BE2C (cell line): ENCODE measurements around the gene SLC39A6.
"Not testable (repeated sequence)": the region's sequence is repeated elsewhere in the genome, so short reads cannot be mapped to it uniquely, and the experiment has no call there.

ENCODE experiments used
- DNase-seq: peaks from one replicate; pipeline ENCODE4 v3.0.0-alpha.2; 2020
- H3K27me3 ChIP-seq: fragments of 250-450 bp; sonication (Bioruptor Pico); 2 replicates; pipeline ENCODE4 v1.5.1; 2020; ENCODE audit warnings: mild to moderate bottlenecking
- H3K36me3 ChIP-seq: fragments of 250-450 bp; sonication (Bioruptor Pico); 2 replicates; pipeline ENCODE4 v1.5.1; 2020; ENCODE audit warnings: mild to moderate bottlenecking
- H3K4me1 ChIP-seq: fragments of 250-450 bp; sonication (Bioruptor Pico); 2 replicates; pipeline ENCODE4 v1.5.1; 2020
- H3K4me3 ChIP-seq: 2 replicates; pipeline ENCODE4 v1.5.1; 2011; ENCODE audit warnings: low read depth, low read length
- H3K9me3 ChIP-seq: fragments of 250-450 bp; sonication (Bioruptor Pico); 2 replicates; pipeline ENCODE4 v1.5.1; 2020
- TF ChIP-seq, protein P1 (sequence below): IDR thresholded peaks from 2 replicates; pipeline ENCODE4 v1.5.1; 2012; ENCODE audit warnings: mild to moderate bottlenecking, low read depth, low read length

The SLC39A6 gene

DNA sequence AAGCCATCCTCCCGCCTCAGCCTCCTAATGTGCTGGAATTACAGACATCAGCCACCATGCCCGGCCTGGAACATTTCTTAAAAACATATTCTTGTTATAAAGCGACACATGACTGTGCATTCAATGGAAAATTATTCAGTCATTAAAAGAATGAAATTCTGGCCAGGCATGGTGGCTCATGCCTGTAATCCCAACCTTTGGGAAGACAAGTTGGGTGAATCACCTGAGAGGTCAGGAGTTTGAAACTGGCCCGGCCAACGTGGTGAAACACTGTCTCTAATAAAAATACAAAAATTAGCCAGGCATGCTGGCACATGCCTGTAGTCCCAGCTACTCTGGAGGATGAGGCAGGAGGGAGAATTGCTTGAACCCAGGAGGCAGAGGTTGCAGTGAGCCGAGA lies 40.1 kb downstream of the SLC39A6 start:
- no peak overlapping the region for H3K4me3 ChIP-seq
- no peak for DNase-seq
- H3K4me1 ChIP-seq = no peaks in the 10 kb centered on the region
- TF ChIP-seq, protein P1, sequence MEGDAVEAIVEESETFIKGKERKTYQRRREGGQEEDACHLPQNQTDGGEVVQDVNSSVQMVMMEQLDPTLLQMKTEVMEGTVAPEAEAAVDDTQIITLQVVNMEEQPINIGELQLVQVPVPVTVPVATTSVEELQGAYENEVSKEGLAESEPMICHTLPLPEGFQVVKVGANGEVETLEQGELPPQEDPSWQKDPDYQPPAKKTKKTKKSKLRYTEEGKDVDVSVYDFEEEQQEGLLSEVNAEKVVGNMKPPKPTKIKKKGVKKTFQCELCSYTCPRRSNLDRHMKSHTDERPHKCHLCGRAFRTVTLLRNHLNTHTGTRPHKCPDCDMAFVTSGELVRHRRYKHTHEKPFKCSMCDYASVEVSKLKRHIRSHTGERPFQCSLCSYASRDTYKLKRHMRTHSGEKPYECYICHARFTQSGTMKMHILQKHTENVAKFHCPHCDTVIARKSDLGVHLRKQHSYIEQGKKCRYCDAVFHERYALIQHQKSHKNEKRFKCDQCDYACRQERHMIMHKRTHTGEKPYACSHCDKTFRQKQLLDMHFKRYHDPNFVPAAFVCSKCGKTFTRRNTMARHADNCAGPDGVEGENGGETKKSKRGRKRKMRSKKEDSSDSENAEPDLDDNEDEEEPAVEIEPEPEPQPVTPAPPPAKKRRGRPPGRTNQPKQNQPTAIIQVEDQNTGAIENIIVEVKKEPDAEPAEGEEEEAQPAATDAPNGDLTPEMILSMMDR = no peak
- H3K36me3 ChIP-seq = no peaks in the 10 kb centered on the region
- H3K9me3 ChIP-seq = no peaks in the 10 kb centered on the region
- H3K27me3 ChIP-seq = no peaks in the 10 kb centered on the region

- Histone ChIP-seq H3K36me3 (no peaks in the 10 kb centered on the region), H3K9me3 (no peaks in the 10 kb centered on the region), H3K4me3 (no peak overlapping the region), H3K27me3 (no peaks in the 10 kb centered on the region), H3K4me1 (no peaks in the 10 kb centered on the region)
- DNase-seq = no peak
- TF ChIP-seq, protein P1 = no peak
These were observed 40.9 kb downstream of the SLC39A6 start for GRCh38 chr18:36088256-36088655.

- H3K36me3 ChIP-seq = no peaks in the 10 kb centered on the region
- TF ChIP-seq, protein P1 = no peak
- H3K4me1 ChIP-seq = no peaks in the 10 kb centered on the region
- H3K9me3 ChIP-seq = no peaks in the 10 kb centered on the region
- no peaks in the 10 kb centered on the region for H3K27me3 ChIP-seq
- no peak overlapping the region for H3K4me3 ChIP-seq
- DNase-seq = no peak
These were observed 43.0 kb downstream of the SLC39A6 start for GRCh38 chr18:36086186-36086585.

DNA sequence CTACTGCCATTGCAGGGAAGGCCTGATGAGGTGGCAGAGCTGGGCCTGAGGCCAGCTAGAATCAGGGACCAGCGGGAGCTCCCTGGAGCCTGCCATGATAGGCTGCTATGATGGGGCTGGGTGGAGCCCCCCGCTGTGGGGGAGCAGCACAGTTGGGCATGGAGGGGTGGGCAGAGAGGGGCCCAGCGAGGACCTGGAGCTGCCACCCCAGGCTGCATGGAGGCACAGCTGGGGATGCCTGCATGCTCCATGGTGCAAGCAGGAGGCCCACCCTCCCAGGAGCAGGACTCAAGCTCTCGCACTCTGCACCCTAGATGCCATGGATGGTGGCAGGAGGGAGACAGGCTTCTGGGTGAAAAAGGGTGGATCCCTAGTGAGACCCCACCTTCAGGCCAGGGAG lies 43.9 kb downstream of the SLC39A6 start:
- TF ChIP-seq, protein P1 = no peak
- no peaks in the 10 kb centered on the region for H3K27me3 ChIP-seq
- H3K36me3 ChIP-seq = no peaks in the 10 kb centered on the region
- H3K4me1 ChIP-seq = no peaks in the 10 kb centered on the region
- no peak for DNase-seq
- no peaks in the 10 kb centered on the region for H3K9me3 ChIP-seq
- H3K4me3 ChIP-seq = no peak overlapping the region

DNA sequence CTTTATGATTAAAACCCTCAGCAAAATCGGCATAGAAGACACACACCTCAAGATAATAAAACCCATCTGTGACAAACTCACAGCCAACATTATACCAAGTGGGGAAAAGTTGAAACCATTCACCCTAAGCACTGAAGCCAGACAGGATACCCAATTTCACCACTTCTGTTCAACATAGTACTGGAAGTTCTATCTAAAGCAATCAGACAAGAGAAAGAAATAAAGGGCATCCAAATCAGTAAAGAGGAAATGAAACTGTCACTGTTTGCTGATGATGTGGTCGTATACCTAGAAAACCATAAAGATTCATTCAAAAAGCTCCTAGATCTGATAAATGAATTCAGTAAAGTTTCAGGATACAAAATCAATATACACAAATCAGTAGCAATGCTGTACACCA lies 45.4 kb downstream of the SLC39A6 start:
- no peaks in the 10 kb centered on the region for H3K36me3 ChIP-seq
- no peak for DNase-seq
- TF ChIP-seq, protein P1 = no peak
- no peak overlapping the region for H3K4me3 ChIP-seq
- H3K4me1 ChIP-seq = no peaks in the 10 kb centered on the region
- no peaks in the 10 kb centered on the region for H3K9me3 ChIP-seq
- H3K27me3 ChIP-seq = no peaks in the 10 kb centered on the region

DNA sequence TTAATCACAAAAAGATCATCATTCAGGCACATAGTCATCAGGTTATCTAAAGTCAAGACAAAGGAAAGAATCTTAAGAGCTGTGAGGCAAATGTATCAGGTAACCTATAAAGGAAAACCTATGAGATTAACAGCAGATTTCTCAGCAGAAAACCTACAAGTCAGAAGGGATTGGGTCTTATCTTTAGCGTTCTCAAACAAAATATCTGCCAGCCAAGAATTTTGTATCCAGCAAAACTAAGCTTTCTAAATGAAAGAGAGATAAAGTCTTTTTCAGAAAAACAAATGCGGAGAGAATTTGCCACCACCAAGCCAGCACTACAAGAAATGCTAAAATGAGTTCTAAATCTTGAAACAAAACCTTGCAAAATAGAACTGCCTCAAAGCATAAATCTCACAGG lies 48.0 kb downstream of the SLC39A6 start:
- not testable (repeated sequence) for H3K4me1 ChIP-seq, H3K4me3 ChIP-seq, H3K27me3 ChIP-seq, H3K9me3 ChIP-seq, H3K36me3 ChIP-seq, DNase-seq
